HT-29 (cell line): ENCODE data around the gene MYRIP. TPM values are rescaled to one million over a fixed set of nuclear protein-coding genes. Genes with fewer than 3 reads are reported as not detected.

Experiments
- DNase-seq: peaks from one replicate; pipeline ENCODE4 v3.0.0-alpha.2; 2015; ENCODE audit warnings: low spot score
- total RNA-seq: library from RNA; depleted of rRNA; stranded (reverse); fragments of >200 nt; shearing (Covaris generic); gene quantifications from 2 replicates; pipeline ENCODE4 v1.2.3, GENCODE V29; 2014

Gene MYRIP
- total RNA-seq, 1 experiment from 2014 or later: 0.03 TPM

DNA sequence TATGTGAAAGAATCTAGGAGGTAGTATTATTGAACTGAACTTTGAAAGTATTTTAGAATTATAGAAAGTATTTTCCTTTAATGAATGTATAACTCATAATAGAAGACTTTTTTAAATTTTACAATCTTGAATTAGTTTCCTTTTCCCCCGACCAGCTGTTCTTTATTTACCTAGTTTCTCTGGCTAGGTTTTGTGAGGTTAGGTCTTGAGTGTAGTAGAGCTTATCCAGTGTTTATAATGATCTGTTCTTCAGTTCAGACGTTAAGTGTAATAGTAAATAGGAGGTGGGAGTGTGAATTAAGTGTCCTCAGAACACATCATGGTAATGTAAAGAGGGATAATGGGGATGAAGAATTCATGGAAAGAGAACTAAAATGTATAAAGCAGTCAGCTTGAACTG lies 93.8 kb downstream of the MYRIP start:
- no peak for DNase-seq

DNA sequence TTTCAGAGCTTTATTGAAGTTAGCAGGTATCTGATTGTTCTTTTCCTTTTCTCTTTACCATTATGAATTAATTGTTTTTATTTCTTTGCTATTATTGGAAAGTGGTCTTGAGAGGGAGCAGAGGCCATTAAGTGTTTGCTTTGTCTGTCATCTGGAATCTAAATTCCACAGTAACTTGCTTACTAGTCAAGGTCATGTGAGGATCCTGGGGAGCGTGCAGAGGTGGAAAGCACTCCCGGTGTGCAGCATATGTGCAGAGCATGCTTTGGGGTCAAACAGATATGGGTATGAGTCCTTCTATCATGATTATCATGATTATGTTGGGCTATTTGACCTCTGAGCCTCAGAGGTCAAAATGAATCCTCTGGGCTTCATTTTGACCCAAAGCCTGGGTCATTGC lies 96.4 kb downstream of the MYRIP start:
- no peak for DNase-seq

DNA sequence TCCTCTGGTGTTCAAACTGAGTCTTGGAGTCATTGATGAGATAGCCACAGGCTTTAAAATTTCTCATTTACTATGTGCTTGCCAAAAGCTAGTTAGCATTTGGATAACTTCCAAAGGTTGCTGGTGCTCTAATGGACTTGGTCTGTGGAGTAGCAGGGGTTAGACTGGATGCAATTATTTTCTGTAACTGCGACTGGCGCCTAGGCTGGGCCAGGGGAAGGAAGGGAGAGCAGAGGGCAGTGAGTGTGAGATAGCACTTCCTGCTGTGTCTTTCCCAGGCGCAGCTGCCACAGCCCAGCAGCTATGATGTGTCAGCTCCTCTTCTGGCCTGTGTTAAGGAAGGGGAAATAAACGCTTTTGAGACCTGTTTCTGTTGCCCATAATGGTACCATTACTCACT lies 98.6 kb downstream of the MYRIP start:
- no peak for DNase-seq

DNA sequence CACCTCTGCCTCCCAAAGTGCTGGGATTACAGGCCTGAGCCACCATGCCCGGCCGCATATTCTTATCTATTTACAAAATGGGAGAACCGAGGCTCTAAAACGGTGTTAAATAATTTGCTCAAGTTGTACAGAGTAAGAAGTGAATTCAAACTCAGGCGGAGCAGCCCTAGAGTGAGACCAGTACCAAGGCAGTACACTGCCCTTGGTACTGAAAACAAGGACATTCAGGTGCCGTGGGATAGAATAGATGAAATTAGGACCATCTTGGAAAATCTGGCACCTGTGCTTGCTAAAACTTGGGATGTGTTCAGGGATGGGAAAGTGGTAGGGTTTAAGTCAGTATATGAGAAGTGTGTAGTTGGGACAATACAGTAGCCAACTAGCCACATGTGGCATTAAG lies 100.7 kb downstream of the MYRIP start:
- no peak for DNase-seq

DNA sequence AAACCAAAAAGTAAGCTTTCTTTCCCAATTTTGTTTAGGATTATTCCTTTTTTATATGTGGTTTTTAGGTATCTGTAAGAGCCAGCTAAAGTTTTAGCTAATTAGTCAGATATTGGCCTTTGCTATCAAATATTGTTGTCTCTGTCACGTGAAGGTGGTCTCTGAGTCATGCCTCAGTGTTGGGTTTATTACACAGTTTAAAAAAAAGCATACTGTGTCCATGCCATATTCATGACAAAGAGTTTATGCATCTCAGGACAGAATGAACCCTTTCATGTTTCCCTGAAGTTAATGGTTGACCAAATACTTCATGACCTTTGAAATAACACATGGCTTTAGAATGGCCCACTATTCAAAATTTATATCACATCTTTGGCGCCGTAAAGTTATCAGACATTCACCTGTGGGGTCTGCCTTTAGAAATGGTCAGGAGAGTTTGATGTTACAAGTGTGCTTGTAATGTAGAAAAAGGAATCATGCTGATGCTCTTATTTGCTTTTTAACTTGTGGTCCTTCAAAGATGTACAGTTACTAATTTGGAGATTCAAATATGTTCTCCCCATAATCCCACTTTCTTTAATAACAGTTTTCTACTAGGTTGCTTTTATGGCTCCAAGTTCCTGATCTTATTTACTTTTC lies 101.5 kb downstream of the MYRIP start:
- no peak for DNase-seq

DNA sequence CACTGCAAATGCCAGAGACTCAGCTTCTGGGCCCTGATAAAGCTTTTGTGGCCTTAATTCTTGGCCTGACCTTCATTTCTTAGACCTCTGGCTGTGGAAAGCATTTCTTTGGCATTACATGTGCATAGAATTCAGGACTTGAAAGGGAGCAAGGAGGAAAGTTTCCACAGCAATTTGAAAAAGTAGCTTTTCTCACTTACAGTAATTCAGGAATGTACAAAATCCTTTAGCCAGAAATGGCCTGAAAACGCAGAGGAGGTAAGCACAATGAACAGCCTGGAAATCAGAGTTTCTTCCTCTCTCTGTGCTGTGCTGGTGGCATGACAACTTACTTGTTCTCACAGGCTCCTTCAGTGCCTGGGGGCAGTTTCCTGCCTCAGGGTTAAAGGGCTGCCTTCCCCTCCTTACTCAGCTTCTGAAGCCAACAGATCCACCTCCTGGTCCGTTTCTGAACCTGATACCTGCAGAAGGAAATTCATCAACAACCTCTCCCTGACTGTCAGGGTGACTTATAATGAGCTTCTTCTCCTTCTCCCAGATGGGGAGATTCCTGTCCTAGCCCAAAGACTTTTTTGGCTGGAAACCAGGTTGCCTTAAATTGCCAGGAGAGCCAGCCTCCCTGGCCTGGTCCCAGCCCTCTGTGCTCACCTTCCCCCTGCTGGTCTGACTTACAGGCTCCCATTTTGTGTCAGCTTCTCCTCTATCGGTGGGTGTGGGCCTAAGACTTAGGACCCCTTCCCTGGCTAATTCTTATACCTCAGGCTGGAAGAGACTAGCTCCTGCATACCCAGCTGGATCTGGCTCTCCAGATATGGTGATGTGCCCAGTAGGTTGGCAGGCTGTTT lies 102.3 kb downstream of the MYRIP start:
- no peak for DNase-seq

DNA sequence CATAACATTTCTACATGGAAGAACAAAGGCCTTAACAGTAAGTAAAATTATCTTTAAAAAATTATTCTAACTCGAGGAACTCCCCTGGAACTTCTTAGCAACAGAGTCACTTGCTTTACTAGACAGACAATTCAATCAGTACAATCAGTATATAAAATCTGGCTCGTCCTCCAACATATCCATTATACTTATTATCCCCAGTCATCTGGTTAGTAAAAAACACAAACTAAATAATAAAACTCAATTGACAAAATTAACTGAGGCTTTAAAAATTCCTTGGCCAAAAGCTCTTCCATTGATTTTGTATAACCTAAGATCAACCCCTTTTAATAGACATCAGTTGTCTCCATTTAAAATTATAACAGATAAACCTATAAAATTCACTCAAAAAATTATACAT lies 105.6 kb downstream of the MYRIP start:
- DNase-seq: no peak

DNA sequence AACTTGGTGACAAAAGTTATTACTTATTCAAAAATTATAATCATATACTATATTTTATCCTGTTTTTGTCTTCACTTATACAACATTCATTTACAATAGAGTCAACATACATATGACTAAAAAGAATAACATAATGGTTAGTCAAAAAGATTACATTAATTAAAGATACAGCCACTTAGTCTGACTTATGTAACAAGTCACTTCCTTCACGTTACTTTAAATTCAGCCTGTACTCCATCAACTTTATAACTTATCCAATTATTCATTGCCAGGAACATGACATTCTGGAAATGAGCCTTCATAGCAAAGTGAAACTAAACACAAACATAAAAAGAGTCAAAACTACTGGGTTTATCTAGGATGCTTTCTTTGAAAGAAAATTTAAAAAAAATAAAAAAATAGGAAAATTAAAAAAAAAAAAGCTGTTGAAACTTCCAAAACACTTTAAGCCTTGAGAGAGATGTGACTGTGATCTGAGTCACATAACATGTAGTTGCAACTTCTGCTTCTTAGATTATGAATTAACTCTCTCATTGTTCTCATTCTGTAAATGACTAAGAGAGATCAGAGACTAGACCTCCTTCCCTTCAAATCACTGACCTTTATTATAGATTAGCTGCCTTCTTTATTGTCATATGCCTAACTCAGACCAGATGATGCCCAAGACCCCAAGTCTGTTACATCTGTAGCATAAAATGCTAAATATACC lies 107.8 kb downstream of the MYRIP start:
- no peak for DNase-seq

DNA sequence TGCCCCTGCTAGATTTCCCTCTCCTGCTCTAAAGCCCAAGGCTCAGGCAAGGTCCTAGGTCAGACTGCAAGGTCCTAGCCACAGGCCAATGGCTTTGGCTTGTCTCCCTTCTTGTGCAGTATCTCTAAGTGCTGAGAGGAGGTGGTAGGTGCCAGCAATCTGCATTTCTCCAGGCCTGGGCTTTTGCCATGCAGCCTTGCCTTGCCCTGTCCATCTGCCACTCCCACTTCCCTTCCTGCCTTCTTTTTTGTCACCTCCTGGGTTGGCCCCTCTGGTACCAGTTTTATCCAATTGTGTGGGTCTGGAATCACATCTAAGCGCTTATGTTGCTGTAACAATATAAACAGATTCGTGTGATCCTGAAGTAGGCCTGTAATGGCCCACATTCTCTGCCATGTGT lies 109.9 kb downstream of the MYRIP start:
- DNase-seq: no peak

DNA sequence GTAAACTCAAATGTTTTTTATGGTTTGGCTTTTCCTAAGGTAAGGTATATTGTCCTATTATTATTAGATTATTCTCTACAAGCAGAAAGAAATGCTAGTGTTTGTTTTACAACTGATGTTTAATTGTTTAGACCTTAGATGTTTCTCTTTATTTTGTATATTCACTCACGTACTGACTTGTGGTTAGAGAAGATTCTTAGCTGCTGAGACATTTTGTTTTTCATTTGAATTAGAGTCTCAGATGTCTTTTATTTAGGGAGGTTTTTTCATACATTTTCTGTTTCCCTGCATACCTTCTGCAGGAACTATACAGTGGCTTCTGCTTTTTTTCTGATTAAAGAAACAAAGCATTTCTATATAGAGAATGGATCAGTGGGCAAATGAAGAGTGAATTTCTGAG lies 110.9 kb downstream of the MYRIP start:
- DNase-seq: no peak

DNA sequence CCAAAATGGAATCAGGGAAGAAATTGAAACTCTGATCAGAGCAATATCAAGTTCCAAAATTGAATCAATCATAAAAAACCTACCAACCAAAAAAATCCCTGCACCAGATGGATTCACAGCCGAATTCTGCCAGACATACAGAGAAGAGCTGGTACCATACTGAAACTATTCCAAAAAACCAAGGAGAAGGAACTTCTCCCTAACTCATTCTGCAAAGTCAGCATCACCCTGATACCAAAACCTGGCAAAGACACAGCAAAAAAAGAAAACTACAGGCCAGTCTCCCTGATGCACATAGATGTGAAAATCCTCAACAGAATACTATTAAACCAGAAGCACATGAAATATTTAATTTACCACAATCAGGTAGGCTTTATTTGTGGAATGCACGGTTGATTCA lies 118.1 kb downstream of the MYRIP start:
- DNase-seq: no peak

DNA sequence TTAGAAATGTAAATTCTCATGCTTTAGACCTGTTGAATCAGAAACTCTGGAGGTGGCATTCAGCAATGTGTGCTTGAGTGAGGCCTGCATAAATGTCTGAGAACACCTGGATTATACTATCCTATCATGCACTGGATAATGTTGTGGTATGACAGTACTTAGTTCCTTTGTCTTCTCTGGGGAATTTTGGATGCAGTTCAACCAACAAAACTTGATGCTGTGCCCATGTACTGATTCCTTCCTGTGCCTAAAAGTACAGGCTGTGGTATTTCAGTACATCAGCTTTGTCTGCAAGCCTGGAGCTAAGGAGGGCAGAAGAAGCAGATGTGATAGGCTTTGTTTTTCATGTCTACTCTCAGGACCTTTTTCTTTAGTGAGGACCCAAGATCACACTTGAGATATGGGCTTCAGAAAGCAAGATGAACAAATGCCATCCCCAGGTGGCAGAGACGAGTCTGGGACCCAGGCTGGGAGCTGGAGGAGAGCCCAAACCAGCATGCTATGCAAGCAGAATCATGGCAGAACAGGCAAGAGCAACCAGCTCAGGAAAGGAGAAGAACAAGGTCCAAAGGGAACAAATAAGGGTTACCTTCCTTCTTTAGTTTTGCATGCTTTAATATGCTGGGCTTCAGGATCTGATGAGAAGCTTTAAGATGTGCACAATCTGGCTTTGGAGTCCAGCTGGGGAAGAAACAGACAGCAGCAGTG lies 124.7 kb downstream of the MYRIP start:
- no peak for DNase-seq

DNA sequence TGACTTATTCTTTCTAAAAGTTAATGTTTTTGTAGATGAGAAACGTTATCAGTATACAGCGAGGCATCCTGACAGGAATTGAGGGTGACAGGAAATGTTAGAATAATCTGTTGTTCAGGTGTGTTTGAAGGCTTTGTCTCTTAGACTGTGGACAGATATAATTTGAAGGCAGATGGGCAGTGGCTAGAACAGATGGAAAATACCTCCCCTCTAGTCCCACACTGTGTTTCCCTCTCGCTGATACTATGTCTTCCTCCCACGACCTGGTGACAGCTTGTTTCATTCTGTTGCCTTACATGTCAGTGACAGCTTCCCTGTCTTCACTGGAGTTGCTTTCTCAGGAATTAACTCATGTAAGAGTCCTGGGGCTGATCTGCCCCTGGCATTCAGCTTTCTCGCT lies 125.3 kb downstream of the MYRIP start:
- DNase-seq: no peak

DNA sequence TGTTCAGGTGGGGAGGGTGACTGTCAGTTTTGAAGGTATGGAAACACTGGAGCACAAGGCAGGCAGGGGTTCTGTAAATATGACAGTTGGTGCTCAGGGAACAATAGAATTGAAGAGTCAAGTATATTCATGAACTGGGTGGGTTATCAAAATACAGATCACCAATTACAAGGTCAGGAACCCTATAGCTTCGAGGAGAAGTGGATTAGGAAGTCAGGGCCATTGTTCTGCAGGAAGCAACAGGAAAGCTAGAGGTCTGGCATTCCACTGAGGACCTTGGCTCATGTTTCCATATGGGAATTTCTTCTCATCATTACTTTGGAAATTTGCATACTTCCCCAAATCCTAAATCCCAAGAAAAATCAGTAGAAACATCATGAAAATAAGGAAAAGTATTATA lies 125.9 kb downstream of the MYRIP start:
- DNase-seq: no peak

DNA sequence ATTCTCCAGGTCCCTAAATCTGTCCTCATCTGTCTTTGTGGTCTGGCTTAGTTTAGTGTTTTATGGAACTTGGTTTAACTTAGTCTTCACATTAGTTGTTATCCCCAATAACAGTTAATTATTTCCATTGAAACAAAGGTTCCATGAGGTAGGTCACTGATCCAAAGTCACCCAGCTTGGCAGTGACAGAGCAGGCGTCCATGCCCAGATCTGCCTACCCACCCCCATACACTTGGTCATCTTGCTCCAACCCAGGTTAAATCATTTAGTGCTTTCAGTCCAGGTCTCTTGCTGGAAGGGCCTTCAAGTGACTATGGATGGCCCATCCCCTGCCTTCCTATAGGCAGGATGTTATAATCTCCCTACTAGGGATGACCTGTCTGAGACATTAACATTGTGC lies 127.4 kb downstream of the MYRIP start:
- no peak for DNase-seq

DNA sequence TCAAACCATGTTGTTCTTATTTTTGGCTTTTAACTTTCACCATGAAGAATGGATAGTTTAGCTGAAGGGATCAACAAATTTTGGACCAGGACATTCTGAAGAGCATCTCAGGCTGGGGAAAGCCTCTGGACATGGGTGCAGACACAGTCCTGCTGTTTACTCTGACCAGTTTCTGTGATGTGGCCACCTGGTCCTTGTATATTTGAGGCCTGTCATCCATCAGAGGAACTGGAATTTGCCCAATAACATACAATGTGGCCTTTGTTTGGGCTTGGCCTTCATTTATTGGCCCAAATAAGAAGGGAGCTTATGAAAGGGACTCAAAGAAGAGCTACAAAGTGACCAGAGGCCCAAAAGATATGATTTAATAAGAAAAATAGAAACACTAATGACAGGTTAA lies 127.9 kb downstream of the MYRIP start:
- no peak for DNase-seq

DNA sequence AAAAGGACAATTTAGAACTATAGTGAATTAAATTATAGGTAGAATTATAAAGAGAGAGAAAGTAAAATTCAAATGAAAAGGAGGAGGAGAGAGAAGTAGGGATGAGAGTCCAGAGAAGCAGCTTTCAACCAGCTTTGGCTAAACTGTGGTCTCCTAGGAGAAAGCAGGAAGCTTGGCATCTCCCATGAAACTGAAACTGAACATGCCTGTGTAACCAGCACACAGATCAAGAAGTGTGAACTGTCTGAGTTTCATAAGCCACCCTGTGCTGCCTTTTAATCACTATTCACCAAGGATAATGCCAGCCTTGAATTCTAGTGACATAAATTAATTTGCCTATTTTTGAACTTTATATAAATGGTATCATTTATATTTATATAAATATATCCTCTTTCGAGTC lies 128.5 kb downstream of the MYRIP start:
- no peak for DNase-seq

DNA sequence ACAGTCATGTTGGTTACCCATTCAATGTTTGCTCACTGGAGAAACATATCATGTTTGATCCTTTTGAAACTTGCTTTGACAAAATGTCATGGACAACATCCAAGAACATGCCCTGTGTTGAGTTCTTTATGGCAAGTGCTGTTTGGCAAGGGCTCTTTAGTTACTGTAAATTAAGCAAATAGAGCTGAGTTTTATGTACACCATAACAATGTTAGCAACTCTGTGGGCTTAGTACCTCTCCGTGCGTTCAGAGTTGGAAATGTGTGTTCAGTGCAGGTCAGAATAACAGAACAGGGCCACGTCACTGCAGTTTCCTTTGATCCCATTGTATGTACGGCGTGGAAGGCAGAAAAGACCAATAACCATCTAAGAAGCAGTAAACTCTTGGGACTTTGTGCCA lies 132.5 kb downstream of the MYRIP start:
- no peak for DNase-seq

DNA sequence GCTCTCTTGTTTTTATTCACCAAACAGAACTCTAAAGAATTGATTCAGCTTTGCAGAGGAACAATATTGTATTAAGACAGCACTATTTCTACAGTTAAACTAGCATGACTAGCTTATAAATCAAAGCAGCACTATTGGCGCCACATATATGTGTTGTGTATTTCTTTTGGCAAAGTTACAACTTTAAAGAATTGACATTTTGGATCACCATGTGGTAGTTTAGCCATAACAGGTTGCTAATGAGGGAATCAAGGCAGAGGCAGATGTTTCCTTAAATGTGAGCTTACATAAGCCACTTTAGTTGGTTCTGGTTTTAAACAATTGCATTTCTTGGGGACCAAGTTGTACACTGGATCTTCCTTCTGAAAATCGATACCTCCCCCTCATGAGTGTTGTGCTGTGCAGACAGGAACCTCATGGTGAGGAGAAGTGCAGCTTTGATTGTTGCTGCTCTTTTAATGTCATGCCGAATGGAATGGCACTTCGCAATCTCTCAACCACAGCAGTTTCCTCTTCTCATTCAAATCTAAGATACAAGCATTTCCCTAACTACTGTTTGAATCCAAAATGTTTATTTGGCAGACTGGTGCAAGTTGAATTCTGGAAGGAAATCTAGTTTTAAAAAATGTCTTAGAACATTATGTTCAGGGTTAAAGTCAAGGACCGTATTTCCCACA lies 151.2 kb downstream of the MYRIP start:
- no peak for DNase-seq

DNA sequence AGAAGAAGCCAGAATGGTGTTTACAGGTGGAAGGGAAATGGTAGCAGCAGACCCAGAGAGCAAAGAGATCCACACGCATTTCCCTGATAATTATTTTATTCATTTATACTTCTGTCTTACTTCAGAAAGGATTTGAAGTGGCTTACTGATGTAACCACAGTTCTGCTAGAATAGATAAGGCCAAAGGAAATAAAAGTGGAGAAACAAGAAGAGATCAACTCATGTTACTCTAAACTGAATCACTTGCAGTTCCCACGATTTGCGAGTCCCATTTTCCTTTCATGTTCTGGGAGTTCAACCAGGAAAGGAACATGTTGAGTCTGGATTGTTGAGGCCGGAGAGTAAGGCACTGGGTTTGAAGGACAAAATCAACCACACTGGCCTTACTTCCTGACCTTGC lies 151.8 kb downstream of the MYRIP start:
- no peak for DNase-seq

DNA sequence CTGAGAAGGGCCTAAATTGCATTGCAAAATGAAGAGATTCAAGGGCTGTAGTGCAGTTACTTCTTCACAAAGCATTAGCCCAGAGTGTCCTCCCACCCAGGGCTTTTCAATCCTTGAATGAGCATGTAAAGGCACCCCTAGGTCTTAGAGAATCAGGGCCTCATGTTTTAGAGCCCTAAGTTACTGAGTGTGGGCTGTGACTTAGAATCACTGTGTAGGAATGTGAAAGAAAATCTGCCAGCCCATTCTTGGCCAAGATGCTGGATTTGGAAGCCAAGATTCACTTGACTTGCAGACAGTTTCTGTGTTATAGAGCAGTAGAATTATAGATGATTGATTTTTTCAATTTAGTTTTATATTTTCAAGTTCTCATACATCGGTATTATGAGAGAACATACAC lies 153.2 kb downstream of the MYRIP start:
- no peak for DNase-seq

DNA sequence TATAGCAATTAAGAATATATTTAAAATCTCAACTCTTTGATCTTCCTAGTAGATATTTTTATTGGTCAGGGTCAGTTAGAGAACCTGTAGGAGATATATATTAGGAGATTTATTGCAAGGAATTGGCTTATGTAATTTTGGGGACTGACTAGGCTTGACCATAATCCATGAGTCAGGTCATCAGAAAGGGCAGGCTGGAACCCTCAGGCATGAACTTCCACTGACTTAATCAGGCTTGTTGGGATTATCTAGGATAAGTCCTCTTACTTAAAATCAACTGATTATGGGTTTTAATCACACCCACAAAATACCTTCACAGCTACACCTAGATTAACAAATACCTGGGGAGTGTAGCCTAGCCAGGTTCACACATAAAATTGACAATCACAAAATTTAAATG lies 156.1 kb downstream of the MYRIP start:
- DNase-seq: no peak
